ENCODE measurements around the gene PDZD8.

Gene PDZD8

DNA sequence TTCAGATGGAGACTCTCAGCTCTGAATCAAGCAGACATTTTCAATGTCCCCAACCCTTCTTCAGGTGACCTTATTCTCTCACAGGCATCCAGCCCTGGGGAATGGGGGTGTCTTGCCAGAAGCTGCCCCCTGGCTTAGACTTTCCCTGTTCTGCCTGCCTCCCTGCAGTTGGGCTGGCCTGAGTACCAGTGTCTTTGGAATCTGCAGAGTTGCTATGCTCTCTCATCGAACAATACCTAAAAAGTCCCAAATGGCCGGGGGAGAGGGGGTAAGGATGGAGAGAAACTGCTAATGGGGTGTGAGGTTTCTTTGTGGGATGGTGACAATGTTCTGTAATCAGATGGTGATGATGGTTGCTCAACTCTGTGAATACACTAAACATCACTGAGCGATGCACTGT lies 113.7 kb downstream of the PDZD8 start:
- H4K20me1 ChIP-seq: no peaks in the 10 kb centered on the region
- peaks cover 7% of the 10 kb centered on the region for H3K4me1 ChIP-seq
- H3K4me3 ChIP-seq: no peak overlapping the region
- H3K9me3 ChIP-seq: no peaks in the 10 kb centered on the region
- no peak for TF ChIP-seq Cebpa-rat (IDR thresholded peaks at IDR 0.05)
- no peaks in the 10 kb centered on the region for H3K27me3 ChIP-seq
- no peak overlapping the region for H3K4me2 ChIP-seq
- no peaks in the 10 kb centered on the region for H3K36me3 ChIP-seq
- H3K9ac ChIP-seq: no peak overlapping the region
- H3K27ac ChIP-seq: no peak overlapping the region

- no peak overlapping the region for H3K9ac ChIP-seq
Measured at GRCh38 chr10:117260084-117260483, 115.2 kb downstream of the PDZD8 start.

DNA sequence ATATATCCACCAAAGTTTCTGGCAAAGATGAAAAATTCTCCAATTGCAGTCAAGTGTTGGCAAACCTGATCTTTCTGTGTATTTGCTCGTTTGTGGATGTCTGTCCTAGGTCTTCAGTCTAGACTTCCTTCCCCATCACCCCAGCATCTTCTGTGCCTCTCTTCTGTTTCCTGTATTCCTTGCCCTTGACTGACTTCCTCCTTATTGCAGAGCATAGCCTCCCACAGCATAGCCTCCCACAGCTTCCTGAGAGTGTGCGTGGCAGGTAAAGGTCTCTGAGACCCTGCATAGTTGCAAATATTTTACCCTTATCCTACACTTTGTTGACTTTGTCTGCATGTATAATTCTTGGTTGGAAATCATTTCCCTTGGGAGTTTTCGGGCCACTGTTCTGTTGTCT lies 116.0 kb downstream of the PDZD8 start:
- H3K4me3 ChIP-seq: no peak overlapping the region

More at GRCh38 chr10:117260084-117260483, 115.2 kb downstream of the PDZD8 start:
- H3K4me3 ChIP-seq: no peak overlapping the region
- no peaks in the 10 kb centered on the region for H4K20me1 ChIP-seq
- H3K9me3 ChIP-seq: no peaks in the 10 kb centered on the region
- no peaks in the 10 kb centered on the region for H3K36me3 ChIP-seq
- H3K27ac ChIP-seq: no peak overlapping the region
- H3K4me1 ChIP-seq: peaks cover 7% of the 10 kb centered on the region
- TF ChIP-seq Cebpa-rat (IDR thresholded peaks at IDR 0.05): no peak
- no peak overlapping the region for H3K4me2 ChIP-seq
- H3K27me3 ChIP-seq: no peaks in the 10 kb centered on the region

DNA sequence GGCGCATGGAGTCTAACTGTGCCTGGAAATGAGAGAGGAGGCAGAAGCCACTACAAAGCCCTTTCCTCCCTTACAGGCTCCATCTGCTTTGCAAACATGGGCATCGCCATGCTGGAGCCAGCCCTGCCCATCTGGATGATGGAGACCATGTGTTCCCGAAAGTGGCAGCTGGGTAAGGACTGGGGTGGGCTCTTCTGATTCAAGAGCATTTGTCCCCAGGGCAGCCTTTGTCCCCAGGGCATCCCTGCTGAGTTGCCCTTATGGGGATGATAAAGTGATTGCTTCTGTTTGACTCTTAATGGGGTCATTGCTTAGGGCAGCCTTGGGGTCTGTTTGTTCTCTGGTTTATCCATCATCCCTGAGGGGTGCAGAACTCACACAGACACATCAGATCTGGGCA lies 117.5 kb downstream of the PDZD8 start:
- Histone ChIP-seq H3K4me3 (no peak overlapping the region), H3K4me2 (no peak overlapping the region), H3K36me3 (no peaks in the 10 kb centered on the region), H3K27me3 (no peaks in the 10 kb centered on the region), H3K4me1 (peaks cover 7% of the 10 kb centered on the region), H3K9me3 (no peaks in the 10 kb centered on the region), H4K20me1 (no peaks in the 10 kb centered on the region), H3K9ac (no peak overlapping the region), H3K27ac (no peak overlapping the region)
- no peak for TF ChIP-seq Cebpa-rat (IDR thresholded peaks at IDR 0.05)

More for the DNA sequence above, 116.0 kb downstream of the PDZD8 start:
- H4K20me1 ChIP-seq: no peaks in the 10 kb centered on the region
- H3K36me3 ChIP-seq: no peaks in the 10 kb centered on the region
- no peak for TF ChIP-seq Cebpa-rat (IDR thresholded peaks at IDR 0.05)
- no peaks in the 10 kb centered on the region for H3K27me3 ChIP-seq
- H3K27ac ChIP-seq: no peak overlapping the region
- H3K4me1 ChIP-seq: peaks cover 7% of the 10 kb centered on the region
- no peak overlapping the region for H3K4me2 ChIP-seq
- no peak overlapping the region for H3K9ac ChIP-seq
- no peaks in the 10 kb centered on the region for H3K9me3 ChIP-seq

GRCh38 chr10:117256910-117257309 lies 118.3 kb downstream of the PDZD8 start:
- no peak for TF ChIP-seq Cebpa-rat (IDR thresholded peaks at IDR 0.05)
- no peak overlapping the region for H3K4me3 ChIP-seq
- H3K9ac ChIP-seq: no peak overlapping the region
- H3K4me2 ChIP-seq: no peak overlapping the region
- no peaks in the 10 kb centered on the region for H3K27me3 ChIP-seq
- peaks cover 7% of the 10 kb centered on the region for H3K4me1 ChIP-seq
- H3K9me3 ChIP-seq: no peaks in the 10 kb centered on the region
- no peak overlapping the region for H3K27ac ChIP-seq
- no peaks in the 10 kb centered on the region for H4K20me1 ChIP-seq
- no peaks in the 10 kb centered on the region for H3K36me3 ChIP-seq

DNA sequence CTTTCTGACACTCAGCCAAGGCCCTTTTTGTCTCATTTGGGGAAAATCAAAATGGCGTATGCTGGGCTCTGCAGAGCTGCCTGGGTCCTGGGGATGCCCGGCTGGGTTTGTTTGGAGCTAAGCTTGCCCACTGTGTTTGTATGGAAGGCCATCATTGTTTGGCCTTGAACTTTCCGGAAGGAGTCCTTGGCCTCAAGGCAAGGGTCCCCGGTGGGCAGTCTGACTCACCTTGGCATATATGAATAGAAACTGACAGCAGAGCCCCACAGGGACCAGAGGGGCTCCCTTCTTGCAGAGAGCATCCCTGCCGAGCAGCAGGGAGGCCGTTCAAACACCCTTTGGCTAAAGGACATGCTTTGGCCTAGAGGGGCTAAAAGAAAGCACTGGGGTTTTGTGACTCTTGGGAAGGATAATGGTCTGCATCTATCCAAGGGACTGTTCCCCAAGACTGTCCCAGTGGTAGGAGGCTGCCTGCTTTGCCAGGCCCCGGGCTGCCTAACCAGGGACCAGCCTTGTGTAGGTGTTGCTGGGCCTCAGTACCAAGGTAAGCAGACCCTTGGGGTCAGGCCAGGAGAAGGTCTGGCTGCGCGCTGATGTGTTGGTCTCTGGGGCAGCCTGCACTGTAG lies 119.3 kb downstream of the PDZD8 start:
- Histone ChIP-seq H3K27ac (no peak overlapping the region), H3K36me3 (no peaks in the 10 kb centered on the region), H3K4me1 (peaks cover 7% of the 10 kb centered on the region), H3K9me3 (no peaks in the 10 kb centered on the region), H3K9ac (no peak overlapping the region), H3K27me3 (no peaks in the 10 kb centered on the region), H3K4me2 (no peak overlapping the region), H3K4me3 (no peak overlapping the region), H4K20me1 (no peaks in the 10 kb centered on the region)
- no peak for TF ChIP-seq Cebpa-rat (IDR thresholded peaks at IDR 0.05)

GRCh38 chr10:117254774-117255735 lies 120.2 kb downstream of the PDZD8 start:
- no peaks in the 10 kb centered on the region for H4K20me1 ChIP-seq
- no peak overlapping the region for H3K4me3 ChIP-seq
- H3K27ac ChIP-seq: no peak overlapping the region
- H3K9me3 ChIP-seq: no peaks in the 10 kb centered on the region
- H3K27me3 ChIP-seq: no peaks in the 10 kb centered on the region
- no peak overlapping the region for H3K9ac ChIP-seq
- no peak for TF ChIP-seq Cebpa-rat (IDR thresholded peaks at IDR 0.05)
- no peaks in the 10 kb centered on the region for H3K36me3 ChIP-seq
- H3K4me1 ChIP-seq: peaks cover 7% of the 10 kb centered on the region
- H3K4me2 ChIP-seq: no peak overlapping the region

DNA sequence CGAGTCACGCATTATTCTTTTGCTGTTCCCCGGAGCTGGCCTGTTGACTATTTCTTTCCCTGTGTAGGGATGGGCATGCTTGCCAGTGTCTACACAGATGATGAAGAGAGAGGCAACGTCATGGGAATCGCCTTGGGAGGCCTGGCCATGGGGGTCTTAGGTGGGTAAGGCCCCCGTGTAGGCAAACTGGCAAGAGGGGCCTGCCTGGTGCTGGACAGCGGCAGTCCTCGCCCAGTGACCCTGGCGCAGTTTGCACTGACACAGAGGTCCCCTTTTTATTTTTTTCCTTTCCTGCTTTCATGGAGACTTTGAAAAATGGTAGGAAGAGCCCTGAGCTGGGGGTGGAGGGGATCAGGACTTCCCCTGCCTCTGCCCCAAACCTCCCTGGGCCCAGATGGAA lies 120.9 kb downstream of the PDZD8 start:
- Histone ChIP-seq H3K4me1 (peaks cover 3% of the 10 kb centered on the region), H3K9ac (no peak overlapping the region), H3K36me3 (no peaks in the 10 kb centered on the region), H3K4me2 (no peak overlapping the region), H4K20me1 (no peaks in the 10 kb centered on the region), H3K4me3 (no peak overlapping the region), H3K9me3 (no peaks in the 10 kb centered on the region), H3K27me3 (no peaks in the 10 kb centered on the region), H3K27ac (no peak overlapping the region)
- no peak for TF ChIP-seq Cebpa-rat (IDR thresholded peaks at IDR 0.05)

GRCh38 chr10:117253908-117254307 lies 121.3 kb downstream of the PDZD8 start:
- no peak overlapping the region for H3K4me2 ChIP-seq
- H3K36me3 ChIP-seq: no peaks in the 10 kb centered on the region
- H3K9me3 ChIP-seq: no peaks in the 10 kb centered on the region
- no peak overlapping the region for H3K4me3 ChIP-seq
- H3K9ac ChIP-seq: no peak overlapping the region
- H3K27ac ChIP-seq: no peak overlapping the region
- no peaks in the 10 kb centered on the region for H4K20me1 ChIP-seq
- H3K27me3 ChIP-seq: no peaks in the 10 kb centered on the region
- no peak for TF ChIP-seq Cebpa-rat (IDR thresholded peaks at IDR 0.05)
- no peaks in the 10 kb centered on the region for H3K4me1 ChIP-seq

DNA sequence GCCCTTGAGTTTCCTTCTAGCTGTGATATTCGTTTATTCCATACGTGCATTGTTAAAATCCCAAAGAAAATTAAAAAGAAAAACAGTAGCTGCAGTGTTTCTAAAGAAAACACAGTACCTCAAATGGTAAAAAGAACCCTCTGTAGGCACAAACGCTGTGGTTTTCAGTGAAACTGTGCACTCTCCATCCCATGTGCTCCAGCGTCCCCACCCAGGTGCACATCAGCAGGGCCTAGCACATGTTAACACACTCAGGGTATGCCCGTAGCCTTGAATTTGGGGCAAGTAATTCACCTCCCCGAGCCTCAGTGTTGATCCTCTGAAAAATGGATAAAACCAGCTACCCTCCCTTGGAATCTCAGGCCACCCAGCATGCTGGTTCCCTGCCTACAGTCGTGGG lies 124.8 kb downstream of the PDZD8 start:
- Histone ChIP-seq H3K4me1 (no peaks in the 10 kb centered on the region), H3K9me3 (no peaks in the 10 kb centered on the region), H3K27me3 (no peaks in the 10 kb centered on the region), H4K20me1 (no peaks in the 10 kb centered on the region), H3K4me3 (no peak overlapping the region), H3K4me2 (no peak overlapping the region), H3K27ac (no peak overlapping the region), H3K9ac (no peak overlapping the region), H3K36me3 (no peaks in the 10 kb centered on the region)
- no peak for TF ChIP-seq Cebpa-rat (IDR thresholded peaks at IDR 0.05)

All from BLaER1 (cell line).